ENCODE measurements around the gene LUZP2.

Gene LUZP2

DNA sequence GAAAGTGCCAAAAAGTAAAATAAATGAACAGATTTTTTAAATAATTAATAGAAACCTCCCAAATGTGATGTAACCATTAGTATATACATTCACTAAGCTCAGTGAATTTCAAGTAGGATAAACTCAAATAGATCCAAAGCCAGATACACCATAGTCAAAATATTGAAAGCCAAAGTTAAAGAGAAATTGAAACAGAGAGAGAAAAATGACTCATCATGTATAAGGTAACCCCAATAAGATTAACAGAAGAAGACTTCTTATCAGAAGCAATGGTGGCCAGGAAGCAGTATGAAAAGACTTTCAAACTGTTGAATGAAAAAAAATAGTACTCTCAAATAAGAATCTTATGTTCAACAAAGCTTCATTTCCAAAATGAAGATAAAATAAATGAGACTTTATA is 70.5 kb downstream of the LUZP2 start:
- no peak for TF ChIP-seq ZNF70 (CRISPR knock-in tag; IDR thresholded peaks at IDR 0.05)
- no peak for TF ChIP-seq ESRRG (CRISPR knock-in tag; IDR thresholded peaks at IDR 0.05)
- no peak for TF ChIP-seq TOX (CRISPR knock-in tag; IDR thresholded peaks at IDR 0.05; ENCODE audit: borderline replicate concordance)
- TF ChIP-seq, protein P1, sequence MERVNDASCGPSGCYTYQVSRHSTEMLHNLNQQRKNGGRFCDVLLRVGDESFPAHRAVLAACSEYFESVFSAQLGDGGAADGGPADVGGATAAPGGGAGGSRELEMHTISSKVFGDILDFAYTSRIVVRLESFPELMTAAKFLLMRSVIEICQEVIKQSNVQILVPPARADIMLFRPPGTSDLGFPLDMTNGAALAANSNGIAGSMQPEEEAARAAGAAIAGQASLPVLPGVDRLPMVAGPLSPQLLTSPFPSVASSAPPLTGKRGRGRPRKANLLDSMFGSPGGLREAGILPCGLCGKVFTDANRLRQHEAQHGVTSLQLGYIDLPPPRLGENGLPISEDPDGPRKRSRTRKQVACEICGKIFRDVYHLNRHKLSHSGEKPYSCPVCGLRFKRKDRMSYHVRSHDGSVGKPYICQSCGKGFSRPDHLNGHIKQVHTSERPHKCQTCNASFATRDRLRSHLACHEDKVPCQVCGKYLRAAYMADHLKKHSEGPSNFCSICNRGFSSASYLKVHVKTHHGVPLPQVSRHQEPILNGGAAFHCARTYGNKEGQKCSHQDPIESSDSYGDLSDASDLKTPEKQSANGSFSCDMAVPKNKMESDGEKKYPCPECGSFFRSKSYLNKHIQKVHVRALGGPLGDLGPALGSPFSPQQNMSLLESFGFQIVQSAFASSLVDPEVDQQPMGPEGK (CRISPR knock-in tag; IDR thresholded peaks at IDR 0.05; ENCODE audit: borderline replicate concordance), result no peak
- no peak for TF ChIP-seq CSDC2 (CRISPR knock-in tag; IDR thresholded peaks at IDR 0.05)
- no peak for TF ChIP-seq ZC3H10 (CRISPR knock-in tag; IDR thresholded peaks at IDR 0.05)
- no peak for TF ChIP-seq ISL1 (CRISPR knock-in tag; IDR thresholded peaks at IDR 0.05)
- no peak for TF ChIP-seq ARNTL (CRISPR knock-in tag; IDR thresholded peaks at IDR 0.05; ENCODE audit: borderline replicate concordance, low read depth)
- TF ChIP-seq OSR1 (CRISPR knock-in tag; IDR thresholded peaks at IDR 0.05), result no peak
- TF ChIP-seq PPARA (CRISPR knock-in tag; IDR thresholded peaks at IDR 0.05; ENCODE audit: borderline replicate concordance), result no peak
- TF ChIP-seq GLIS3 (CRISPR knock-in tag; IDR thresholded peaks at IDR 0.05), result no peak
- TF ChIP-seq, protein P2, sequence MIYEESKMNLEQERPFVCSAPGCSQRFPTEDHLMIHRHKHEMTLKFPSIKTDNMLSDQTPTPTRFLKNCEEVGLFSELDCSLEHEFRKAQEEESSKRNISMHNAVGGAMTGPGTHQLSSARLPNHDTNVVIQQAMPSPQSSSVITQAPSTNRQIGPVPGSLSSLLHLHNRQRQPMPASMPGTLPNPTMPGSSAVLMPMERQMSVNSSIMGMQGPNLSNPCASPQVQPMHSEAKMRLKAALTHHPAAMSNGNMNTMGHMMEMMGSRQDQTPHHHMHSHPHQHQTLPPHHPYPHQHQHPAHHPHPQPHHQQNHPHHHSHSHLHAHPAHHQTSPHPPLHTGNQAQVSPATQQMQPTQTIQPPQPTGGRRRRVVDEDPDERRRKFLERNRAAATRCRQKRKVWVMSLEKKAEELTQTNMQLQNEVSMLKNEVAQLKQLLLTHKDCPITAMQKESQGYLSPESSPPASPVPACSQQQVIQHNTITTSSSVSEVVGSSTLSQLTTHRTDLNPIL (CRISPR knock-in tag; IDR thresholded peaks at IDR 0.05; ENCODE audit: low read depth), result no peak
- no peak for TF ChIP-seq ZNF565 (CRISPR knock-in tag; conservative IDR thresholded peaks at IDR 0.05; ENCODE audit: low read depth)
- no peak for TF ChIP-seq ZNF8 (CRISPR knock-in tag; IDR thresholded peaks at IDR 0.05)
- TF ChIP-seq RARB (CRISPR knock-in tag; IDR thresholded peaks at IDR 0.05), result no peak
- TF ChIP-seq ZFP3 (CRISPR knock-in tag; IDR thresholded peaks at IDR 0.05), result no peak
- no peak for TF ChIP-seq TCF4 (CRISPR knock-in tag; IDR thresholded peaks at IDR 0.05; ENCODE audit: borderline replicate concordance)
- no peak for ATAC-seq

DNA sequence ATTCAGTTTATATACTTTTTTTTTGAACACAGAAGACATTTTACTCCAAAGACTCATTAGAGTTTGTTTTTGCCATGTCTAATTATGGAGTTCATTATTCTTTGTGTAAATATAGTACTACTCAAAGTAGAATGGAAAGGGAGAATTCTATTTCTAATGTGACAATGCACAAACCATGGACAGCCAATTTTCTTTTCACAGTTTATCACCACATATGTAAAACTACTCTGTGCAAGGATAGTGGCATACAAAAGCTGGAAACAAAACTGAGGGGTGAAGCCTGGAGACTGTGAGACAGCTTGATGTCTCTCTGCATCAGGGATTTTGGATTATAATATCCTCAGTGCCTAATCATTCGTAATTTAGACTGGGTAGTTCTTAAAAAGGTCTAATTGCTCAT is 75.5 kb downstream of the LUZP2 start:
- no peak for ATAC-seq
- TF ChIP-seq, protein P1 (CRISPR knock-in tag; IDR thresholded peaks at IDR 0.05; ENCODE audit: borderline replicate concordance), result no peak
- TF ChIP-seq, protein P3, sequence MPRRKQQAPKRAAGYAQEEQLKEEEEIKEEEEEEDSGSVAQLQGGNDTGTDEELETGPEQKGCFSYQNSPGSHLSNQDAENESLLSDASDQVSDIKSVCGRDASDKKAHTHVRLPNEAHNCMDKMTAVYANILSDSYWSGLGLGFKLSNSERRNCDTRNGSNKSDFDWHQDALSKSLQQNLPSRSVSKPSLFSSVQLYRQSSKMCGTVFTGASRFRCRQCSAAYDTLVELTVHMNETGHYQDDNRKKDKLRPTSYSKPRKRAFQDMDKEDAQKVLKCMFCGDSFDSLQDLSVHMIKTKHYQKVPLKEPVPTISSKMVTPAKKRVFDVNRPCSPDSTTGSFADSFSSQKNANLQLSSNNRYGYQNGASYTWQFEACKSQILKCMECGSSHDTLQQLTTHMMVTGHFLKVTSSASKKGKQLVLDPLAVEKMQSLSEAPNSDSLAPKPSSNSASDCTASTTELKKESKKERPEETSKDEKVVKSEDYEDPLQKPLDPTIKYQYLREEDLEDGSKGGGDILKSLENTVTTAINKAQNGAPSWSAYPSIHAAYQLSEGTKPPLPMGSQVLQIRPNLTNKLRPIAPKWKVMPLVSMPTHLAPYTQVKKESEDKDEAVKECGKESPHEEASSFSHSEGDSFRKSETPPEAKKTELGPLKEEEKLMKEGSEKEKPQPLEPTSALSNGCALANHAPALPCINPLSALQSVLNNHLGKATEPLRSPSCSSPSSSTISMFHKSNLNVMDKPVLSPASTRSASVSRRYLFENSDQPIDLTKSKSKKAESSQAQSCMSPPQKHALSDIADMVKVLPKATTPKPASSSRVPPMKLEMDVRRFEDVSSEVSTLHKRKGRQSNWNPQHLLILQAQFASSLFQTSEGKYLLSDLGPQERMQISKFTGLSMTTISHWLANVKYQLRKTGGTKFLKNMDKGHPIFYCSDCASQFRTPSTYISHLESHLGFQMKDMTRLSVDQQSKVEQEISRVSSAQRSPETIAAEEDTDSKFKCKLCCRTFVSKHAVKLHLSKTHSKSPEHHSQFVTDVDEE (CRISPR knock-in tag; IDR thresholded peaks at IDR 0.05), result no peak

DNA sequence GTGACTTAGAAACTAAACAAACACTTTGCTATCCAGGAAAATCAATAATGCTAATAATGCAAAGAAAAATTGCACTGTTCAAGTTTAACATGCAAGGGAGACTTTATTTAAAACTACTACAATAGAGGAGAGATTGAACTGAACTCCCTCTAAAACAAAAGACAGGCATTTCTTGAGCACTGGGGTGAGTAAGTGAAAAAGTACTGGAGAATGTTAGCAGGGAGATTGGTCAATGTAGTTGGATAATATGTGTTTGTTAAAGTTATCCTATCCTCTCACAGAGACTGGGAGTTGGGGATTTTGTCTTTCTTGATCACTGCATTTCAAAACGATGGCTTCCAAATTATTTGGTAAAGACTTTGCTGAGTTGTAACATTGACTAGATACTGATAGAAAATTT is 77.6 kb downstream of the LUZP2 start:
- peak; percentile 47; the same call in 2 of the 3 replicates for ATAC-seq
- TF ChIP-seq ZC3H10 (CRISPR knock-in tag; IDR thresholded peaks at IDR 0.05) (no peak), ZFP3 (CRISPR knock-in tag; IDR thresholded peaks at IDR 0.05) (no peak), TOX (CRISPR knock-in tag; IDR thresholded peaks at IDR 0.05; ENCODE audit: borderline replicate concordance) (no peak), PPARA (CRISPR knock-in tag; IDR thresholded peaks at IDR 0.05; ENCODE audit: borderline replicate concordance) (no peak), GLIS3 (CRISPR knock-in tag; IDR thresholded peaks at IDR 0.05) (no peak), TCF4 (CRISPR knock-in tag; IDR thresholded peaks at IDR 0.05; ENCODE audit: borderline replicate concordance) (no peak), ZNF8 (CRISPR knock-in tag; IDR thresholded peaks at IDR 0.05) (no peak), ZFP30 (CRISPR knock-in tag; IDR thresholded peaks at IDR 0.05) (no peak), SNAI2 (CRISPR knock-in tag; IDR thresholded peaks at IDR 0.05) (no peak), ZNF565 (CRISPR knock-in tag; conservative IDR thresholded peaks at IDR 0.05; ENCODE audit: low read depth) (no peak), BACH2 (CRISPR knock-in tag; IDR thresholded peaks at IDR 0.05; ENCODE audit: borderline replicate concordance) (no peak), ZNF70 (CRISPR knock-in tag; IDR thresholded peaks at IDR 0.05) (no peak), ISL1 (CRISPR knock-in tag; IDR thresholded peaks at IDR 0.05) (no peak)
- TF ChIP-seq, protein P4, sequence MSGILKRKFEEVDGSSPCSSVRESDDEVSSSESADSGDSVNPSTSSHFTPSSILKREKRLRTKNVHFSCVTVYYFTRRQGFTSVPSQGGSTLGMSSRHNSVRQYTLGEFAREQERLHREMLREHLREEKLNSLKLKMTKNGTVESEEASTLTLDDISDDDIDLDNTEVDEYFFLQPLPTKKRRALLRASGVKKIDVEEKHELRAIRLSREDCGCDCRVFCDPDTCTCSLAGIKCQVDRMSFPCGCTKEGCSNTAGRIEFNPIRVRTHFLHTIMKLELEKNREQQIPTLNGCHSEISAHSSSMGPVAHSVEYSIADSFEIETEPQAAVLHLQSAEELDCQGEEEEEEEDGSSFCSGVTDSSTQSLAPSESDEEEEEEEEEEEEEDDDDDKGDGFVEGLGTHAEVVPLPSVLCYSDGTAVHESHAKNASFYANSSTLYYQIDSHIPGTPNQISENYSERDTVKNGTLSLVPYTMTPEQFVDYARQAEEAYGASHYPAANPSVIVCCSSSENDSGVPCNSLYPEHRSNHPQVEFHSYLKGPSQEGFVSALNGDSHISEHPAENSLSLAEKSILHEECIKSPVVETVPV (CRISPR knock-in tag; IDR thresholded peaks at IDR 0.05), result no peak
- TF ChIP-seq, protein P2 (CRISPR knock-in tag; IDR thresholded peaks at IDR 0.05; ENCODE audit: low read depth), result no peak
- TF ChIP-seq, protein P3 (CRISPR knock-in tag; IDR thresholded peaks at IDR 0.05), result no peak
